Embryonic facial prominence (tissue), 1 donor: ENCODE data around the gene FREM1.

Source experiments
- DNase-seq: peaks from one replicate; pipeline ENCODE4 v3.0.0-alpha.2; 2016; ENCODE audit errors: extremely low spot score

FREM1 gene

GRCh38 chr9:14822666-14823065 is 87.6 kb downstream of the FREM1 start:
- no peak for DNase-seq

- DNase-seq = no peak
These were observed 91.0 kb downstream of the FREM1 start for GRCh38 chr9:14819183-14819582.

DNA sequence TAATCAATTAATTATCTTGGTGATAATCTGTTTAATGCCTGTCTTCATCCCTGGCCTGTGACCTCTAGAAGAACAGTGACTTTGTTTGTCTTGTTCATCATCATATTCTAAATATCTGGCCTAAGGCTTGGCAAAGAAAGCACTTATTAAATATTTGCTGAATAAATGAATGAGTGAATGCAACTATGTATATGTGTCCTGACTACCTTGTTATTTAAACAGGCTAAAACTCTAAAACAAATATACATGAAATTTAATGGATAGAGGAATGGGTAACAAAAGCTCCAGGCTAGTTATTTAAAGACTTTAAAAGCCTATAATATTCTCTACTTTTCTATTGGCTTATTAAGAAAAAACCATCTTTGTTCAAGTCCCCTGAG is 96.0 kb downstream of the FREM1 start:
- DNase-seq = no peak

DNA sequence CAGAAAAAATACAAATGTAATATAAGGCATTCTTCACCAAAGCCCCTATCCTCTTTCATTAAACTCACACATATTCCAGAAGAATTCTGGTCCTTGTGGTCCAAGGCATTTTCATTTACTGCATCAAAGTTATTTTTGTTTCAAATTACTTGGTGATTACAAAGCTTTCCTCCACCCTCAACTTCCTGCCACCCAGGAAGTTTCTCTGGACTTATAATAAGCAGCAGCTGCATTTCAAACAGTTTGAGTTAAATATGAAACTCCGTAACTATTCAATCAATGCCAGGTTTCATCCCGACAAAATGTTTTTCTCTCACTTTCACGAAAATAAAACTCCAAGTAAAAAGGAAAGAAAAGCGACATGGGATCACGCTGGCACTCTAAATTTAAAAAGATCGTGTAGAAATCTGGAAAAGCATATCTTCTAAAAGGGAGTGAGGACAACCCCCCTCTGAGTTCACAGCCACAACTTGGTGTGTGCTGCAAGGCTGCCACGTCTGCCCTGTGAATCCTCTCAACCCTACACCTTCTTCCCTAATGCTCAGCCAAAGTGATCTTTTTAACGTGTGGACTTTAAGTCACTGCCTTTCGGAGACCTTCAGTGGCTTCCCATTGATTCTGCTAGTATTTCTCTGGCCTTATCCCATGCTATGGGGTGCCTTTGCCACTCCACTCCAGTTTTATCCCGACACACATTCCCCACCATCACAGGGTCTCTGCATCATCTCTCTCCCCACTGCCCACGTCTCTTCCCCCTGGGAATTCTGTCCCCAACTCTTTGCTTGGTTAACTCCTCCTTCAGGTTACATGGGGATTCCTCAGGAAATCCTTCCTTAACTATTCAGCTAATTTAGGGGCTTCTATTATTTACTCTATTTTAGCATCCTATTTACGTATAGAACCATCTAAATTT is 96.6 kb downstream of the FREM1 start:
- no peak for DNase-seq

DNA sequence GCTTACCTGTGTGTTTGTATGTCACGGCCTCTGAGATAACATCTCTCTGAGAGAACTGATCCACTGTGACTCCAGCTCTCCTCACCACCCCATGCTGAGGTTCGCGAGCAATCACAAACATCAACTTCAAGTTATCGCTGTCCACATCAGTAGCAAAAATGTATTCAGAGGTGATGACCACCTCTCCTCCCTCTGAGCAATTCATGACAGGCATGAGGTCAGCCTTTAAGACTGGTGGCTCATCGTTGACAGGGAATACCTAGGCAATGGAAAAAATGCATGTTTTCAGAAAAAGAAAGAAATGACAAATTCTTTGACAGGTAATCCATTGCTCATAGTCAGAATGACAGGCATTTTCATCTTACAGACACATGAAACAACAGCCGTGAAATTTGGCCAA is 97.4 kb downstream of the FREM1 start:
- no peak for DNase-seq

GRCh38 chr9:14811844-14812243 is 98.4 kb downstream of the FREM1 start:
- DNase-seq = no peak

DNA sequence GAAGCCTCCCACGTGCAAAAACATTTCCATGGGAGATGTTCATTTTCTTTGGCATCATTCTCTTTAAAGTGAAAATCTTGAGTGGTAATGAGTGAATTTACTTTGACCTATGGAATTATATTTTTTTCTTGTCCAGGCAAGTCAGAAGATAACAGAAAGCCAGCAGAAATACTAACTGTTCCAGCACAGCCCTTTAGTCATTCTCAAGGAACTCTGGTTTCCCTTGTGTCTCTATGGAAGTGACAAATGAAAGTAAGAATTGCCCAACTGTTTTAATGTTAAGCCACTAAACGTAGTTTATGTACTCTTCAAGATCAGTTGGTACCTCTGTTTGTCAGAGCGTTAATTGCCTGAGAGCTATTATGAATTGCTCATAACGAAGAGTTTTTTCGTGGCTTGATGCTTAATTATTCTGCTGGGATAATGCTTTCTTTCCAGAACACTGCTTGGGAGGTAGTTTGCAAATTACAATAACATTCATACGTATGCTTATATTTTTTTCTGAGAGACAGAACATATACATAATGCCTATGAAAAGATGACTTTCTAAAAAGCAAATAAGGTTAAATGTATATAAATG is 103.2 kb downstream of the FREM1 start:
- no peak for DNase-seq

DNA sequence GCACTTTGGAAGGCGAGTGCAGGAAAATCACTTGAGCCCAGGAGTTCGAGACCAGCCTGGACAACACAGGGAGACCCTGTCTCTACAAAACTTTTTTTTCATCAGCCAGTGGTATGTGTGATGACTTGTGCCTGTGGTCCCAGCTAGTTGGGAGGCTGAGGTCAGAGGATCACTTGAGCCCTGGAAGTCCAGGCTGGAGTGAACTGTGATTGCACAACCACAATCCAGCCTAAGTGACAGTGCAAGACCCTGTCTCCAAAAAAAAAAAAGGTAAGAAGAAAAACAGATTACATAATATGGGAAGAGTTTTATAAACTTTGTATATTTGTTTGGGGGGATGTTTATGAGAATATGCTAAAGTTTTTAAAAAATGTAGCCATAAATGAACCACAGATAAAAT is 111.2 kb downstream of the FREM1 start:
- DNase-seq = no peak

DNA sequence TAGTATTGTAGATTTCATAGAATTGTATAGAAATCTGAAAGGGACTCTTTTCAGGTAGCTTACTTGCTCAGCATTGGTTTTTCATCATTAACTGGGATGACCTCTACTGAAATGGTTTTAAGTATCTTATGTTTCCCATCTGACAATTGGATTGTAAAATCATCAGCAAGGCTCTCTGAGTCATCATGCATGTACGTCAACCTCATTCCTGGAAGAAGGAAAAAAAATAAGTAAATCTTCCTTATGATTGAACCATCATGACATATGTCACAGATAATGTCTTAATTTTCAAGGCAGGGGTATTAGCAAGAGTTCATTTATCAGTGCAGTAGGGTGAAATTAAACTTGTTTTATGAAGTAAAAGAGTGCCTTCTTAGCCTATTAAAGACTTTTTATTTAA is 112.8 kb downstream of the FREM1 start:
- no peak for DNase-seq

DNA sequence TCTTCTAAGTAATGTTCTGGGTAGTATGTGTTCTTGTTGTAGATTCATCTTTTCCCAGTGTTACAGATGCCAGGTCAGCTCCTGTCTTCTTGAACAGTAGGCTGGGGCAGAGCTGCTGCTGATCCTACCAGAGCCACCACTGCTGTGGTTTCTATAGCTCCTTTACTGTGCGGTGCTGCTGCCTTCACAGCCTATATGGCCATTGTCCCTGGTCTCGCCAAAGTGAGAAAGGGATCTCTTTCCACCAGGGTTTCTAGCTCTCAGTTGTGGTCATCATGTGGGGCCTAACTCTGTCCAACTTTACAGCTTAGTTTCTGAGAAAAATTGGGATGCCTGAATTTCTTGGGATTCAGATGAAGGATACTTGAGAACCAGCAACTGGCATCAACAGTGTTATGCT is 116.8 kb downstream of the FREM1 start:
- DNase-seq = no peak

DNA sequence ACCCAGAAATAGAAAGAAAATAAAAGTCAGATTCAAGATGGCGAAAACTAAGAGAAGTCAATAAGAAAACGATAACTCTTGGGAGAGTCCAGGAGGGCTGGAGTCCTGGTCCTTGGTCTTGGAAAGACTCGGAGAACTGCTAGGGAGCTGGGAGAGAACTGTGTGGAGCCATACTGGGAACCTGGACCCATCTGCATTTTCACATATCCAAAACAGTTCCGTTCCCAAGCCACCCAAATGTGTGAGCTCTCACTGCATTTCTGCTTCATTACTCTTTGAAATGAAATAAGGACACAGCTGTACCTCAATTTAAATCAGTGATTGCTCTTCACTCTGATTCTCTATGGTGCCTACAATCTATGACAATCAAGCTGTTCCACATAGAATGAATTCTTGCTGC is 119.6 kb downstream of the FREM1 start:
- no peak for DNase-seq

DNA sequence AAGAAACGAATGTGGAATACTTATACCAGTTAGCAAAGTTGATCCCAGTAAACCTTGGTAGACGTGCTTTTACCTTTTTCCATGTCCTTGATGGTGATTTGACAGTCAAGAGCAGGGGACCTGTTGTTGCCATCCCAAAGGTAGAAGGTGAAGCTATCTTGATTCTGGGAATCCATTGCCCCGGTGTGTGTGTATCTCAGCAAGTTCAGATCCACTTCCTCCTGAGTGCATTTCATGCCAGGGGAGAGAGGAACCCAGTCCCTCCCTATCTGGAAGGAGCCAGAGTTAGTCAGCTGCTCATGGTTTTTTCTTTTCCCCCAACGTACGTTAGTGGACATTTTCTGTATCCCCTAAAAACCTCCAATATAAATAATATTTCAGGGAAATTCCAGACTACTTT is 121.4 kb downstream of the FREM1 start:
- no peak for DNase-seq

GRCh38 chr9:14783358-14783757 is 126.9 kb downstream of the FREM1 start:
- DNase-seq = no peak

GRCh38 chr9:14782286-14783051 is 127.8 kb downstream of the FREM1 start:
- DNase-seq = no peak

GRCh38 chr9:14780693-14781092 is 129.5 kb downstream of the FREM1 start:
- DNase-seq = no peak

- no peak for DNase-seq
These were observed 130.0 kb downstream of the FREM1 start for GRCh38 chr9:14780251-14780650.

DNA sequence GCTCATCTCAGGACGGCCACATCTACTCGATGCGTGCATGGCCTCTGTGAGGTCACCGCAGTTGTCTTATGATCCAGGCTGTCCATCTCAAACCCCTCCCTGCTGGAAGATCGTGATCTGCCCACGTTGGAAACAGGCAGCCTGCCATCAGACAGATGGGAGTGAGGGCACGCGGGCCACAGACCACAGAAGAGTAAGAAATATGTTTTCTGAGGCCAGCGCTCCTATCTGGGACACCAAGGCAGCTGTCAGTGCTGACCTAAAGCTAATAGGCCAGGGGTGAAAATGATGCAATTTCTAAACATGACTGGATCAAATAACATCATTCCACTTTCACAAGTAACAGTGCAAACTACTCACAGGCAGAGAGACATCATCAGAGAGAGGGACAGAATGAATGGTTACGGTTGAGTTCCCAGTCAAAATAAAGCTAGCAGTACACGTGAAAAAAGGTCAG is 130.6 kb downstream of the FREM1 start:
- DNase-seq = no peak

- DNase-seq = no peak
These were observed 131.7 kb downstream of the FREM1 start for GRCh38 chr9:14778565-14778964.

GRCh38 chr9:14775917-14776316 is 134.3 kb downstream of the FREM1 start:
- DNase-seq = no peak

GRCh38 chr9:14770592-14770991 is 139.6 kb downstream of the FREM1 start:
- DNase-seq = no peak

- DNase-seq = no peak
These were observed 141.0 kb downstream of the FREM1 start for GRCh38 chr9:14769230-14769571.

- peak; percentile 25 for DNase-seq
These were observed 141.6 kb downstream of the FREM1 start for GRCh38 chr9:14768405-14769229.
